HL-60/S4 treated with retinoic acid at 250 ng/mL for 4 days and 3 days (cell line): ENCODE data around the gene CFAP210.

Experiments used
- in situ Hi-C: fragments of 300-500 bp; cut with MboI; formaldehyde crosslinking; loops from 2 replicates; pipeline ENCODE4 v1.7.0; 2022; ENCODE audit warnings: low sequenced_read_pairs

The CFAP210 gene

DNA sequence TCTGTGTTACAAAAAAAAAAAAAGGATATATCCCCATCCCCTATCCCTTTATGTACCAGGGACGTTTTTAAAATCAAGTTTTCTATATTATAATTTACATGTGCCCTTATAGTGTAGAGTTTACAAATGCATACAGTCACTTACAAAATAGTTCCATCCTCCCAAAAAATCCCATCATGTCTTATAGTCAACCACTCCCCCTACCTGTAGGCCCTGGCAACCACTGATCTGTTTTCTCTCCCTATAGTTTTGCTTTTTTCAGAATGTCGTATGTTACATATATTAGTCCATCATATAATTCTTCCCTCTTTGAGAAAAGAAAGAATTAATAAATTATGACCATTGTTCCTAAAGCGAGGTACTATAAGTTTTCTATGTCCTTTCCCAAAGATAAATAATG lies 17.8 kb downstream of the CFAP210 start:
- in situ Hi-C loops: no loop called here

DNA sequence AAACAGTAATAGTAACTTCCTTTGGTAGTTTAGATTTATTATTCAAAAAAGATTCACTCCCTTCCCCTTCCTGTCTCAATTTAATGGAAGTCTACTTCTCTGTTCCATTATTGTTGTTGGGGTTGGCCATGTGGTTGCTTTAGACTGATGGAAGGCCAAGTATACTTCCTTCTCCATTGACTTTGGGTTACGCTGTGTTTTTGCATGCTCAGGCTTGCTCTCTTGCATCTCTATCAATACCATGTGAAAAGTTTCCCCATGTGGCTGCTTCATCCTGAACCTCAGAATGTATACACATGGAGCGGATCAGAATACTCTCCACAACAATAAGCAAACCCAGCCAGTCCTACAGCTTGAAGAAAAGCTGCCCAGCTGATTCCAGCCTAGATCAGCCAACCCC lies 20.3 kb downstream of the CFAP210 start:
- in situ Hi-C loops: no loop called here

DNA sequence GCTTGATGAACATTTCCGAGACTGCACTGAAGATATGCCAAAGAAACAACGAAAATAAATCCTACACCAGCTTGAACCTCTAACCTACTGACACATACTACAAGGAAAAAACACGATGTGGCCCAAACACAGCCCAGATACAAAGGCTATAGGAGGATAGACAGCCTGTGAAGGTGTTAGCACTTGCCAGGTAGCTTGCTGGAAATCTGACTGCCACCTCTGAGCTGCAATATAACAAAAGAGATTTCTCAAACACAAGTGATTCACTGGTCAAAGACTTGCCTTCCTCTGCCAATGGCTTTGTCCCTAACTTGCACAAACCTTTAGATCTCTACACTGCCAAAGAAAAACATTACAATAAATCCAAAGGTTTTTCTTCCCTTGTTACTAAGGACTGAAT lies 21.1 kb downstream of the CFAP210 start:
- in situ Hi-C loops: no loop called here

DNA sequence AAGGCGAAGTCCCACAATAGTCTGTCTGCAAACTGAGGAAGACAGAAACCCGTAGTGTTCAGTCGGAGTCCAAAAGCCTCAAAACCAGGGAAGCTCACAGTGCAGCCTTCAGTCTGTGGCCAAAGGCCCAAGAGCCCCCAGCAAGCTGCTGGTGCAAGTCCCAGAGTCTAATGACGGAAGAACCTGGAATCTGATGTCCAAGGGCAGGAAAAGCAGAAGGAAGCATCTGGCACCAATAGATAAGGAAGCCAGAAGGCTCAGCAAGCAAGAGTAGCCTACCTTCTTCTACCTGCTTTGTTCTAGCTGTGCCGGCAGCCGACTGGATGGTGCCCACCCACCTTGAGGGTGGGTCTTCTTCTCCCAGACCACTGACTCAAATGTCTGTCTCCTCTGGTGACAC lies 21.8 kb downstream of the CFAP210 start:
- in situ Hi-C loops: no loop called here

DNA sequence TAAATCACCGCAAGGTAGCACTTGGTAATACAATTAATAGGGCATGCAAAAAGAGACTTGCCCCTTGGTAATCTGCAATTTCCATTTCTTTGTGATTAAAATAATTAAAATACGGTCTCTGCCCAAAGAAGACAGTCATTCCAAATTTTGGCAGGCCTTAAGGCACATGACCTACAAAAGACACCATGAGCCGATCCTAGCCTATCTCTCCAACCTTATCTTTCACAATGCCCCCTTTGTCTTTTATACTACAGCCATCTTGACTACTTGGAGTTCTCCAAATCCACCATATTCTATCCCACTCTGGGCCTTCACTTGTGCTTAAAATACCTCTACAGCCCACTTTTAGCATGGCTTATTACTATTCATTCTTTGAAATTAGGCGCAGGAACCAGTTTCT lies 23.3 kb downstream of the CFAP210 start:
- in situ Hi-C loops: no loop called here

DNA sequence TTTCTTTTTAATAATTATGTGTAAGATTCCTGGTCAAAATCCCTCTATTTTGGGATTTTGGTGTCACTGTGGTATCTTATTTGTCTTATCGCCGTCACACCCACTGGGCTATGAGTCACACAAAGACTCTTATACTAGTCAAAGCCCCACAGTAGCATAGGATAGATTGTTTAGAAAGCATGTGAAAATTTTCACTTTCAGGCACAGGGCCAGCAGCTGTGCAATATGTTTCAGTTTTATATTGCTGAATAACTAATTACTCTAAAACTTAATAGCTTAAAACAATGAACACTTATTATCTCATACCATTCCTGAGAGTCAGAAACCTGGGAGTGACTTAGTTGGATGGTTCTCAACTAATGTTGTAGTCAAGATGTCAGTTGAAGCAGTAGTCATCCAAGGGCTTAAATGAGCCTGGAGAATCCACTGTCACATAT lies 24.0 kb downstream of the CFAP210 start:
- in situ Hi-C loops: no loop called here

DNA sequence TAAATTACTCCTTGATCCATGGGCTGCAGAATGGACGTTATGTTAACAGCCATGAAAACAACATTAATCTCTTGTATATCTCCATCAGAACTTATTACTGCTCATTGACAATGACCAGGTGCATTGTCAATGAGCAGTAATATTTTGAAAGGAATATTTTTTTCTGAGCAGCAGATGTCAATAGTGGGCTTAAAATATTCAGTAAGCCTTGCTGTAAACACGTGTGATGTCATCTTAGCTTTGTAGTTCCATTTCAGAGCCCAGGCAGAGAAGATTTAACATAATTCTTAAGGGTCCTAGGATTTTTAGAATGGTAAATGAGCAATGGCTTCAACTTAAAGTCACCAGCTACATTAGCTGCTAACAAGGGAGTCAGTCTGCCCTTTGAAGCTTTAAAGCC lies 26.6 kb downstream of the CFAP210 start:
- in situ Hi-C loops: no loop called here

DNA sequence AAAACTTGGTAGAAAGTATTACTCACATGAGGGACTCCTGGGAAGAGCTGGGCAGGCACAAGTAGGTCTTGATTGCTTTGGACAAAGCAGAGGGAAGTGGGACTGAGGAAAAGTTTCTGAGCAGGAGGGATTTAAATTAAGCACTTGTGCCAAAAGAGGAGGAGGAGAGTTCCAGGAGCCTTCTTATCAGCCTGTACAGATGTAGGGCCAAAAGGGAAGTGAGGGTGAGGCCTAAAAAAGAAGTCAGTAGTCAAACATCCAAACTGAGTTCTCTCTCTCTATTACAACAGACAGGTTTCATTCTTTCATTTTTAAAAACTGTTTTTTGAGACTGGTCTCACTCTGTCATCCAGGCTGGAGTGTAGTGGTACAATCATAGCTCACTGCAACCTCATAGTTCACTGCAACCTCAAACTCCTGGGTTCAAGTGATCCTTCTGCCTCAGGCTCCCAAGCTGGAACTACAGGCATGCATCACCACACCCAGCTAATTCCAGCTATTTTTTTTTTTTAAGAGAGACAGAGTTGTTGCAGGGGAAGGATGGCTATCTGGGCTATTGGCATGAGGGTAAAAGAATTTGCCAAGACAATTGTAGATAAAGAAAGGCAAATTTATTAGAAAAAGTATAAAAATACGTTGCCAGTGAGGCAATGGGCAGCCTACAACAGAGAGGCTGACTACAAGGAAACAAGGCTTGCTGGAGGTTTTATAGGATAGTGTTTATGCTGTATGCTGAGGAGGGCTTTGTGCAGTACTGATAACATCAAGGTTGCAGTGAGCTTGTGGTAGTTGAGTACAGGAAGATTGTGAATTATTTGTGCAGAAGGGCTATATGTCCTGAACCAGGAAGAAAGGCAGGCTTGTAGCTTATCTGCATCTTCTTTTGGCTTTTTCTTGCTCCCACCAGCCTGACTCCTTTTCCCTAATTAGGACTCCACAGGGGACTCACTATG lies 29.0 kb downstream of the CFAP210 start:
- in situ Hi-C loops: no loop called here

DNA sequence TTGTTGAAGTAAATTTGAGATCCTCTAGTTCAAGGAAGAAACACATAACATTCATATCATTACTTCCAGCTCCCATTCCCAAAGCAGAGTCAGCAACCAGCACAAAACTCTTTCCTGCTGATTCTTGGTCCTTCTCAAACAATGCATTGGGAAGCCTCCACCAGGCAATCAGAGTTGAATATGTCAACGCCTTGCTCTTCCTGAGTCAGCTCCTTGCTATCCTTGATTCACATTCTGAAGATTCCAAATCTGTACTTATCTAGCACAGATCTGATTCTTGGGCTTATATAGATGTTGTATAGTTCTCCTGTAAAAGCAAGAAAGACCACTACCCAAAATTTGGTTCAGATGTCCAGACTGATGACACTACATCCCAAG lies 29.6 kb downstream of the CFAP210 start:
- in situ Hi-C loops: no loop called here

DNA sequence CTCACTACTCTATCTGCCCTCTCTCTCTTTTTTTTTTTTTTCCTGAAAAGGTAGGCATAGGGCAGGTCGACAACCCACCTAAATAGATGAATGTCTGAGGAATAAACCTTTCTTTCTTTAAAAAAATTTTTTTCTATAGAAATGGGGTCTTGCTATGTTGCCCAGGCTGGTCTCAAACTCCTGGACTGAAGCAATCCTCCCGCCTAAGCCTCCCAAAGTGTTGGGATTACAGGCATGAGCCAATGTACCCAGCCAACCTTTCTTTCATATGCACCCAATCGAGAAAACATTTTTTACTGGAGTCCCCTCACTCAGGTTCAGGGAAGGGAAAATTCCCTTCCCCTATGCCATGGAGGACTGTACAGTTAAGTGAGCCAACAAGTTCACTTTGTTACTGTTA lies 31.0 kb downstream of the CFAP210 start:
- in situ Hi-C loops: no loop called here

DNA sequence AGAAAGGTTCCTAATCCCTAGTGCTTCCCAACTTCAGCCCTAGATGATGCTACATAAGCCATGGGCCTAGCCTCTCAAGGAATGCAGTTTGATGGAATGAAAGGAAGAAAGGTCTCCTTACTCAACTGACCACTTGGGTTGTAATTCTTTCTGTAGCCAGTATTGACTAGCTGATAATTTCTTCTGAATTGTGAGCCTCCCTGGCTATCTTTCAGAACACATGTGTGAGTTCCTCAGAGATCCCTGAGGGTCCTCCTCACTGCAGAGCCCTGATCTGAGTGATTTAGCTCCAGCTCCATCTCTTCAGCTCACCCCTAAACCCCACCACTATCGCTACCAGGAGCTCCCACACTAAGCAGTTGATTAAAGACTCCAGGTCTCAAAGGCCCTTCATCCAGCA lies 31.5 kb downstream of the CFAP210 start:
- in situ Hi-C loops: no loop called here

DNA sequence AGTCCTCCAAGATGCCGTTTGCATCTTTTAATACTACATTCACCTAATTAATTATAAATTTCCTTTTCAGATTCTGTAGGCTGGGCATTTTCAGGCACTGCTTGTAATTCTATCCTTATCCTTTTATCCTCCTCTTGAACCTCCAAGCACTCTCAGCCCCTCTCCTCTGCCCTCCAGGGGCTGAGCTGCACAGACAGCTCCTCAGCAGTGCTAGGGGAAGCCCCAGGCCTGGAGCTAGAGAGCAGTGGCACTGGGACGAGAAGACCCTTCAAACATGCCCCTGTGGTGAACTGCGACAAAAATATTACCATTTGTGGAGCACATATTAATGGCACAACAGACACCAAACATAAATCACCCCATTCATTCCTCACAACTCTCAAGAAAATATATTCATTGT lies 32.9 kb downstream of the CFAP210 start:
- in situ Hi-C loops: no loop called here

DNA sequence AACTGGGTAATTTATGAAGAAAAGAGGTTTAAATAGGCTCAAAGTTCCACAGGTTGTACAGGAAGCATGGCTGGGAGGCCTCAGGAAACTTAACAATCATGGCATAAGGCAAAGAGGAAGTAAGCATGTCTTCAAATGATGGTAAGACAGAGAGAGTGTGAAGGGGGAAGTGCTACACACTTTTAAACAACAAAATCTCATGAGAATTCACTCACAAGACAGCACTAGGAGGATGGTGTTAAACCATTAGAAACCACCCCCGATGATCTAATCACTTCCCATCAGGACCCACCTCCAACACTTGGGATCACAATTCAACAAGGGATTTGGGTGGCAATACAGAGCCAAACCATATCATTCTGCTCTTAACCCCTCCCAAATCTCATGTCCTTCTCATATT lies 34.9 kb downstream of the CFAP210 start:
- in situ Hi-C loops: no loop called here

DNA sequence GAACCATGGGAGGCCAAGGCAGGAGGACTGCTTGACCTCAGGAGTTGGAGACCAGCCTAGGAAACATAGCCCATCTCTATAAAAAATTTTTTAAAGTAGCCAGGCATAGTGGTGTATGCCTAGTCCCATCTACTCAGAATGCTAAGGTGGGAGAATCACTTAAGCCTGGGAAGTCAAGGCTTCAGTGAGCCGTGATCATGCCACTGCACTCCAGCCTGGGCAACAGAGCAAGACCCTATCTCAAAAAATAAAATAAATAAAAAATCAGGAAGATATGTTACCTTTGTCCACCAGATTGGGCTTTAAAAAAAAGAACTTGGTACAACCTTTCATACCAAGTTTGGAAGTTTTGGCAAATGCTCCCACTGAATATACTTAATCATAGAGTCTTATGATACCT lies 35.3 kb downstream of the CFAP210 start:
- in situ Hi-C loops: no loop called here

DNA sequence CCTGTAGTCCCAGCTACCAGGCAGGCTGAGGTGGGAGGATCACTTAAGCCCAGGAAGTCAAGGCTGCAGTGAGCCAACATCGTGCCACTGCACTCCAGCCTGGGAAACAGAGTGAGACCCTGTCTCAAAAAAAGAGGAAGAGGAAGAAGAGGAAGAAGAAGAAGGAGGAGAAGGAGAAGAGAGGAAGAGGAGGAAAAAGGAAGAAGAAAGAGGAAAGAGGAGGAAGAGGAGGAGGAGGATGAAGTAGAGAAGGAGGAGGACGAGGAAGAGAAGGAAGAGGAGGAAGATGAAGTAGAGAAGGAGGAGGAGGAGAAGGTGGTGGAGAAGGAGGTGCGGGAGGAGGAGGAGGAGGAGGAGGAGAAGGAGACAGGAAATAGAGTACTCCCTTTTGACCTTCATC lies 38.0 kb downstream of the CFAP210 start:
- in situ Hi-C loops: no loop called here

DNA sequence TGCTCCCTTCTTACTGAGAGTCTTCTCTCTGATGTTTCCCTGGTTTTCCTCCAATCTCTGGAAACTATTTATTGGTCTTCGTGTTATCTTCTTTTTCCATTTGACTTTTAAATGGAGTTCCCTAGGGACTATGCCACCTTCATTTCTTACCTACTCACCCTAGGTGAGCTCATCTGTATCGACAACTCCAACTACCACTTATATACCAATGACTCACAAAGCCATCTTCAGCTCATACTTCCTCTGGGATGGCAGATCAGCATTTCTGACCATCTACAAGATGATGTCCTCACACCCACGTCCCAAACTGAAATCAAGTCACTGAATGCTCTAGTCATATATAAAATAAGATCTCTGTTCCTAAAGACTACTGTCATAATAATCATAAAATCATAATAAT lies 40.6 kb downstream of the CFAP210 start:
- in situ Hi-C loops: no loop called here

DNA sequence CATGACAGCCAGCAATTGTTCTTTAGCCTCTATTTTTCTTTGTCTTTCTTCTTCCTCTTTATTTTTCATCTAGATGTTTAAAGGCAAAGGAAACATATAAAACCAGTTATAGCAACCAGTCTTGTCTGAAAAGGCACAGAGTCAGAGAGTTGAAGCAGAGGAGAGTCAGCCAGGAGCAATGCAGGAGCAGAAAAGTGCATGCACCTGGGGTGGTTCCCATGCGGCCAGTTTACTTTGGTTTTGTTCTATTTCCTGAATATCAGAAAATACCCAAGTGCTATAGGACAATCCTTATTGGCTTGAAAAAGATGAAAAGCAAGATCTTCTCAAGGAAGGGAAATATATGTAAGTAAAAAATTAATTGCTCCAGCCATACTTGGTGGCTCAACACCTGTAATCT lies 44.9 kb downstream of the CFAP210 start:
- in situ Hi-C loops: no loop called here

DNA sequence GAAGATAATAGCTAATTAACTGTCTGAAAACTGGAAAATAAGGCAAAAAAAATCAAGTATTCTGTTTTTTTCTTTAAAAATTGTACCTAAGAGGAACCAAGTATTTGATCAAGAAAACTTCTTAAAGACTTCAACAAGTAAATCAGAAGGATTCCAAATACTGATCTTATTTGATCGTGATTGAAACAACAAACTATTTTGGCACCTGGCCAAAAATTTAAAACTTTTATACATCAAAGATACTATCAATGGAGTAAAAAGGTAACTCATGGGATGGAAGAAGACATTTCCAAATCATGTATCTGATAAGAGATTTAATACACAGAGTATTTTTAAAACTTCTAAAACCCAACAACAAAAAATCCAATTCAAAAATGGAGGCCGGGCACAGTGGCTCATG lies 46.7 kb downstream of the CFAP210 start:
- in situ Hi-C loops: no loop called here

DNA sequence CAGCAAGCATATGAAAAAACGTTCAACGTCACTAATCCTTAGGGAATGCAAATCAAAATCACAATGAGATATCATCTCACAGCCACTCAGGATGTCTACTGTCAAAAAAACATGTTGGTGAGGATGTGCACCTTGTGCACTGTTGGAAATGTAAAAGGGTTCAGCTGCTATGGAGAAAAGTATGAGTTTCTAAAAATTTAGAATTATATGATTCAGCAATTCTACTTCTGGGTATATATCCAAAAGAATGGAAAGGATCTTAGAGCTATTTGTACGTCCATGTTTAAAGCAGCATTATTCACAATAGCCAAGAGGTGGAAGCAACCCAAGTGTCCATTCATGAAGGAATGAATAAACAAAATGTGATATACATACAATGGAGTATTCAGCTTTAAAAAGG lies 50.0 kb downstream of the CFAP210 start:
- in situ Hi-C loops: no loop called here

DNA sequence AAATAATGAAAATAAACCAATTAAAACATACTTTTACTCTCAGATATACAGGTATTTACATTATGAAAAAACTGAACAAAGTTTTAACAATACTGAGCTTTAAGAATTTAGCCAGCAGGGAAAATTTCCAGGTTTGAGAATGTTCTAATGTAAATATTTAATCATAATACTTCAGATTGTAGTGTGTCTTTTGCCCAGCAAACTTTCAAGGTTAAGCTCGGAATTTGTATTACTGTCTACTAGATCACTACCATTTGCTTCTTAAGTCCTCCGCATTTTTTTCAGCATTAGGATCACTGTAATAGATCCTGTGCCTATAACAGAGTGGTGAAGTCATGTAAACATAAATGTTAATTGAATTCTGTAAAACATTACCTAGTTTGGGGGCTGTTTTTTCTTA lies 52.7 kb downstream of the CFAP210 start:
- in situ Hi-C loops: no loop called here

DNA sequence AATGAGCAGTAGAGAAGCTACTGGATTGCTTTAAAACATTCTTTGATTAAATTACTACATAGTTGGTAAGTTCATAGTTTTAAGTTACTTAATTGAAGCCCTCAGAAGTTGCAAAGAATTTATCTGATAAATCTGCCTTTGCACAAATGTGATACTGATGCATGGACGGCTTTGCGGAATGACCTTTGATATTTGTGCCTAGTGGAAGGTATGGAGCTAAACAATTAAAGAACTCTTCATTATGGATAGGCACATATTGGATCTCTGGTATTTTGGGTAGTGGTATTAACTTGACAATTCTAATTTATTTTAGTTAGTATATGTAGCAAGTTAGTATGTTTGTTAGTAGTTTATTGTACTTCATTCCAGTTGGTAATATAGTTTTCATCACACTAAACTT lies 54.1 kb downstream of the CFAP210 start:
- in situ Hi-C loops: no loop called here

DNA sequence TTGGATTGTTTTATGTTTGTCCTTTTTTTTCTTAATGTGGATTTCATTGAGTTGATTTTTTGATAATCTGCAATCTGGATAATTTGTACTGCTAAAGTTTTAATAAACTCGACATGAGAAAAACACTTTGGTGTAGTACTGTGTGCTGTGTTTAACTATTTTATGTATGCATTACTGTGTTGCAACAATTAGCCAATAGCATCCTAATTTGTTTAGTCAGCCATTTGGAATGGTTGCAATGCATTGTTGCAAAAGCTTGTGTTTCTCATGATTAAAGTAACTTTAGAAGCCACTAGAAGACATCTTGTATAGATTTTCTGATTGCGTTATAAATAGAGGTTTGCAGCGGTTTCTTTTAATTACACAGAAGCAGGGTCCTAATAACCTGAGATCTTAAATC lies 56.6 kb downstream of the CFAP210 start:
- in situ Hi-C loops: no loop called here
